Left ventricle myocardium inferior (tissue), 1 donor: Measurements from ENCODE around the gene HIPK2. TPM values are rescaled to one million over a fixed set of nuclear protein-coding genes. Genes with fewer than 3 reads are reported as not detected.

ENCODE experiments used
- DNase-seq: peaks from one replicate; pipeline ENCODE4 v3.0.0-alpha.2; 2020
- H3K27ac ChIP-seq: fragments of 200-600 bp; replicated peaks from 2 replicates; pipeline ENCODE4 v1.8.0; 2021
- H3K27me3 ChIP-seq: fragments of 200-600 bp; 2 replicates; pipeline ENCODE4 v1.8.0; 2021; ENCODE audit warnings: low read depth
- H3K36me3 ChIP-seq: fragments of 200-600 bp; 2 replicates; pipeline ENCODE4 v1.8.0; 2021
- H3K4me1 ChIP-seq: fragments of 200-600 bp; 2 replicates; pipeline ENCODE4 v1.8.0; 2021
- H3K4me3 ChIP-seq: fragments of 200-600 bp; 2 replicates; pipeline ENCODE4 v1.8.0; 2021; ENCODE audit warnings: mild to moderate bottlenecking, moderate library complexity
- H3K9me3 ChIP-seq: fragments of 200-600 bp; replicated peaks from 2 replicates; pipeline ENCODE4 v1.8.0; 2021
- intact Hi-C: fragments of 100-400 bp; cut with micrococcal nuclease; formaldehyde crosslinking; loops from one replicate; pipeline ENCODE4 v1.11.0; 2022
- total RNA-seq: library from RNA; stranded (reverse); fragmentation: NEBNext Ultra II Directional; extraction: Animal tissue kit (Norgen Biotek cat#: 25700); gene quantifications from one replicate; pipeline ENCODE4 v1.2.1, GENCODE V29; 2021
- TF ChIP-seq, protein P1 (sequence below): fragments of 200-600 bp; IDR thresholded peaks from 2 replicates; pipeline ENCODE4 v1.8.0; 2021; ENCODE audit warnings: antibody characterized with exemption, mild to moderate bottlenecking, borderline replicate concordance
- donor health status: DM: no; HTN: yes; CAD: no; lungs with severe emphysema.

HIPK2 gene
- total RNA-seq, 1 donor from 2014 or later = 127 TPM

DNA sequence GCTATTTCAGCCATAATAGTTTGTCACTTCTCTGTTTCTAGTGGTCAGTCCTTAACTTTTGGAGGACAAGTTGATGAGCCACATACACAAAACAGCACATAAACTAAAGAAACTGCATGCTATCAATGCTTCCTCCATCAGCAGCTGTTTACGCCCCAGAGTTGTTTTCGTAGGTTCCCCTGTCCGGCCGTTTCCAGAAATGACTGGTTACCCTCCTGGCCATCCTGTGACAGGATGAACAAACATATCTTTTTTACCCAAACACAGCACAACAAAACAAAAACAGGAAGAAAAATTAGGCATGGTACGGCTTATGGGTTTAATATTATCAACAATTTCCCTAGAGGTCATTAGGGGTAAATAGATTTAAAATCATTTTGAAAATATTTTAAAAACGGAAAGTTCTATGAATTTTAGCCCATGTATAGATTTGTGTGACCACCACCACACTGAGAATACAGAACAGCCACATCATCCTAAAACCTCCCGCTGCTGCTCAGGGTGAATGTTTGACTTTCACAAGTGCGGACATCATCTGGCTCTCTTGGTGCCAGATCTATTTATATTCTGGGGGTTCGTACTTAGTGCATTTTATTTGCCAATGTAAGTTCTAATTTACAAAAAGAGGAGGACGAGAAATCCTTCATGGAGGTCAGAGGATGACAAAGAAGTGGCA, 74.8 kb downstream of the HIPK2 start:
- peak overlapping the region; percentile 90 for H3K27ac ChIP-seq
- TF ChIP-seq, protein P1, sequence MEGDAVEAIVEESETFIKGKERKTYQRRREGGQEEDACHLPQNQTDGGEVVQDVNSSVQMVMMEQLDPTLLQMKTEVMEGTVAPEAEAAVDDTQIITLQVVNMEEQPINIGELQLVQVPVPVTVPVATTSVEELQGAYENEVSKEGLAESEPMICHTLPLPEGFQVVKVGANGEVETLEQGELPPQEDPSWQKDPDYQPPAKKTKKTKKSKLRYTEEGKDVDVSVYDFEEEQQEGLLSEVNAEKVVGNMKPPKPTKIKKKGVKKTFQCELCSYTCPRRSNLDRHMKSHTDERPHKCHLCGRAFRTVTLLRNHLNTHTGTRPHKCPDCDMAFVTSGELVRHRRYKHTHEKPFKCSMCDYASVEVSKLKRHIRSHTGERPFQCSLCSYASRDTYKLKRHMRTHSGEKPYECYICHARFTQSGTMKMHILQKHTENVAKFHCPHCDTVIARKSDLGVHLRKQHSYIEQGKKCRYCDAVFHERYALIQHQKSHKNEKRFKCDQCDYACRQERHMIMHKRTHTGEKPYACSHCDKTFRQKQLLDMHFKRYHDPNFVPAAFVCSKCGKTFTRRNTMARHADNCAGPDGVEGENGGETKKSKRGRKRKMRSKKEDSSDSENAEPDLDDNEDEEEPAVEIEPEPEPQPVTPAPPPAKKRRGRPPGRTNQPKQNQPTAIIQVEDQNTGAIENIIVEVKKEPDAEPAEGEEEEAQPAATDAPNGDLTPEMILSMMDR = no peak
- DNase-seq = no peak
- intact Hi-C loops = no loop called here
- peaks cover 18% of the 10 kb centered on the region for H3K36me3 ChIP-seq
- peaks cover 85% of the 10 kb centered on the region for H3K4me1 ChIP-seq
- peak overlapping the region; percentile 8 for H3K4me3 ChIP-seq
- H3K27me3 ChIP-seq = no peaks in the 10 kb centered on the region
- H3K9me3 ChIP-seq = no peaks in the 10 kb centered on the region

DNA sequence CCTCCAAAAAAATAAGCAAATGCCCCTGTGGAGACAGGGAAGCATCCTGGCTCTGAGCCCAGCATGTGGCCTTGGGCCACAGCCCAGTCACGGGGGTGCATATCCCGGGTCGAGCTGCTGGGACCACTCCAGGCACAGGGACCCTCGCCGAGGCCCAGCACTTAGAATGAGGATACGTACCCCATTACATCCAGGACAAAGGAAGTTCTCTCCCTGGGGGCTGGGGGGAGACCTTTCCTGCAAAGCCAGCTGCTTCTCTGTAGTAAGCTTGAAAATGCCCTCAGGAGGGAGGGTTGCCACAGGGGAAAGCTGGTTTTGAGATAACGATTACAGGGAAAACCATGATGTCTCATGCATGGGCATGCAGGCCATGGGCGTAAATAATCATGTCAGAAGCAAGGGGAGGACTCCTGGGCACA, 75.5 kb downstream of the HIPK2 start:
- TF ChIP-seq, protein P1 = no peak
- peaks cover 17% of the 10 kb centered on the region for H3K36me3 ChIP-seq
- H3K4me1 ChIP-seq = peaks cover 78% of the 10 kb centered on the region
- H3K9me3 ChIP-seq = no peaks in the 10 kb centered on the region
- intact Hi-C loops = no loop called here
- H3K4me3 ChIP-seq = peak overlapping the region; percentile 8
- H3K27ac ChIP-seq = peak overlapping the region; percentile 90
- no peaks in the 10 kb centered on the region for H3K27me3 ChIP-seq
- DNase-seq = no peak

DNA sequence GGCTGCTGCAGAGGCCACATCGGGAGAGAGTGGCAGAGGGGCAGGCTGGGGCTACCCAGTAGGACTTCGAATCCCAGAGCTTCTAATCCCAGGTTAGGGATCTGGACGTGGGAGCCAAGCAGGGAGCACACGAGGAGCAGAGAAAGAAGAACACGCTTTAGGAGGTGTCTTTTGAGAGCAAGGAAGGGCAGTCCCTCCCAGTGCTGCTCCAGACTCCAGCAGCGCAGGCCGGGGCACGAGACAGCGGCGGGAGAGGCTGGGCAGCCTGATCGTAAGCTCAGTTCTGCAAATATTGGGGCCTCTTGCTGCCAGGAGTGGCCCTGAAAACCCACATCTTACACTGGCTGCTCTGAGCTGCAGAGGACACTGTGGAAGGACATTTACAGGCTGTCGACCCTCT, 75.9 kb downstream of the HIPK2 start:
- Histone ChIP-seq H3K9me3 (no peaks in the 10 kb centered on the region), H3K27ac (peak overlapping the region; percentile 90), H3K4me1 (peaks cover 78% of the 10 kb centered on the region), H3K4me3 (no peak overlapping the region), H3K27me3 (no peaks in the 10 kb centered on the region), H3K36me3 (peaks cover 13% of the 10 kb centered on the region)
- TF ChIP-seq, protein P1 = no peak
- intact Hi-C loops = no loop called here
- no peak for DNase-seq

DNA sequence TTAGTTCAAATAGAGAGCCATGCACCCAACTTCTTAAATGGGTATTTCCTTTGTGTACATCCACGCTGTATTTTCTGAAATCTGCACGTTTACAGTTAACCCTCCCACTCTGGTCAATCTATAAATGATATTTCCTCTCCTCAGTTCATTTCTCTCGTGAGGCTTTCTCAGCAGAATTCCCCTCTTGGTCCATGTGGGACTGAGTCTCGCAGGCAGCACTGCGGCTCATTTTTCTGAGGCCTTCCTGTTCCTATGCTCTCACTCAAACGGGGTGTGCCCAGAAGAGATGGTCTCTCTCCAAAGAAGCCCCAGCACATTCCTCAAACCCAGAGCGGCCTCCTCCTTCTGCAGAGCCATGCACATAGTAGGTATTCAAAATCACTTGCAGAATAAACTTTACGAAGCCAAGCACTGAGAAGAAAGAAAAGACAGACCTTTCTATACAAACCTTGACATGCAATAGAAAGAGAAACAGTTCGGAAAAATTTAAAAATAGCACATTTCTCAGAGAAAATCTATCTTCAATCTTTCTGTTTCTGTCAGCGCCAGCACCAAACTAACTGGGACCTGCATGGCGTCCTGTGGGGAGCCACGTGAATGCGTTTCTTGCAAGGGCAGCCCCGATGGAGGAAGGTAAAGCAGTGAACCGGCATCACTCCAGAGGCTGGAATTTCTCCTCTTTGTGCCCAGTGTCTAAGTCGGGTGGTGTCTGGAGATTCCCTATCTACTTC, 77.1 kb downstream of the HIPK2 start:
- DNase-seq = no peak
- H3K9me3 ChIP-seq = no peaks in the 10 kb centered on the region
- H3K27ac ChIP-seq = peak overlapping the region; percentile 90
- no peaks in the 10 kb centered on the region for H3K27me3 ChIP-seq
- H3K4me3 ChIP-seq = no peak overlapping the region
- H3K36me3 ChIP-seq = peaks cover 13% of the 10 kb centered on the region
- TF ChIP-seq, protein P1 = no peak
- H3K4me1 ChIP-seq = peaks cover 78% of the 10 kb centered on the region
- intact Hi-C loops = no loop called here

DNA sequence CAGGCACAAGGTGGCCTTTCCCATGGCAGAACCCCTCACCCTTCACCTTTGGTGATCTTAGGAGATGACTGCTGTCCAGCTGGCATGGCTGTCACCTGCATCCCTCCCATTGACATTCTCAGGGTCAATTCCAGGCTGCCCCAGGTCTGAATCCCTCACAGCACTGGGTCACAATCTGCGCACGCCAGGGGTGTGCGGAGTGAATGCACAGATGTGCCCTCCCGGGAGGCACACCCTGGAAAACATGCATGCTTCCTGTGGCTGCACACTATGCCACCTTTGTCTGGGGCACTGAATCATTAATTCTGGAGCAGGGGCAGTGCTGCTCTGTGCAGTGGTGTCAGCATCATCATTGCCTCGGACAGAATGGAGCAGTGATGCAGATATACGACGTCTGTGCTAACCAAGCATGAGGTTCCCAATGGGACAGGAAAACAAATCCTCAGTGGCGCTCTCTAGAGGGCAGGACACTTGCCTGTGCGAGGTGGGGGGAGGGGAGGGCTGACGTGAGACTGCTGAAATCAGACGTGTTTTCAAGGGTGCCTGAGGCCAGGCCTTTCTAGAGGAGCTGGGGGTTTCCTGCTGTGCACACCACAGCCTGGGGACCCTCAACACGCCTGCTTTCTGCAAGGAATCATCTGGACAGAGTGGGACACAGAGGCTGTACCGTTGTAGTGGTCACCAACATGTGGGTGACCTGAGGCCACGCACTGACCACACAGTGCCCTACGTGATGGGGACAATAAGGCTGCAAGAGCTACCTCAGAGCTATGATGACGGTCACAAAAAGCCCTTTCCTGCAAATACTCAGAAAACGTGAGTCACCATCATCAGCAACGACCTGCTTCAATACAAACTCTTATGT, 77.9 kb downstream of the HIPK2 start:
- Histone ChIP-seq H3K36me3 (peaks cover 9% of the 10 kb centered on the region), H3K27ac (peak overlapping the region; percentile 90), H3K4me1 (peaks cover 74% of the 10 kb centered on the region), H3K9me3 (no peaks in the 10 kb centered on the region), H3K27me3 (no peaks in the 10 kb centered on the region), H3K4me3 (no peak overlapping the region)
- TF ChIP-seq, protein P1 = no peak
- intact Hi-C loops = loop anchor here (10.0 kb wide), 1 partner anchor 75 kb away; the partner anchor contains the start of gene HIPK2
- no peak for DNase-seq
